B cell (primary cell): ENCODE measurements around the gene LIG3. TPM values are rescaled to one million over a fixed set of nuclear protein-coding genes. Genes with fewer than 3 reads are reported as not detected.

ENCODE experiments used
- ATAC-seq: fragments of 200-7000 bp; cut with Tn5 transposase; one replicate; pipeline ENCODE4 v1.10.0; 2021; ENCODE audit warnings: low read depth, mild to moderate bottlenecking, moderate number of reproducible peaks, moderate library complexity
- CTCF ChIA-PET: fragments of 350-600 bp; sonication (Branson Sonifier 250); formaldehyde crosslinking; loops from one replicate; lab custom pipeline; 2021; ENCODE audit warnings: antibody characterized with exemption, inconsistent platforms; lab: Charles Lee
- POLR2A ChIA-PET: fragments of 350-600 bp; sonication (Branson Sonifier 250); formaldehyde crosslinking; loops from one replicate; lab custom pipeline; 2021; ENCODE audit warnings: antibody characterized with exemption; lab: Charles Lee
- DNase-seq: peaks from one replicate; pipeline ENCODE4 v3.0.0; 2013
- H2AFZ ChIP-seq: 2 replicates; pipeline ENCODE4 v1.6.1; 2012; ENCODE audit warnings: mild to moderate bottlenecking, low read depth, low read length; ENCODE audit not compliant: insufficient read depth, poor library complexity, severe bottlenecking
- H3K27ac ChIP-seq, 2 donors: 1 replicate in 1 of 2; 2 replicates in 1 of 2; pipeline ENCODE4 v1.5.1; 2012 to 2013; ENCODE audit warnings: low read length in 2 of 2, mild to moderate bottlenecking in 2 of 2, moderate library complexity in 1 of 2
- H3K27me3 ChIP-seq, 4 experiments: fragments of 200-600 bp in 1 of 4; sonication (generic) in 1 of 4; replicated peaks in 1 of 4; 1 replicate in 2 of 4; 2 replicates in 2 of 4; pipeline versions ENCODE4 v1.6.1 to v1.7.0; 2013 to 2016; ENCODE audit warnings: low read length in 3 of 4, mild to moderate bottlenecking in 2 of 4, mixed read lengths in 1 of 4, moderate library complexity in 1 of 4; ENCODE audit not compliant: insufficient read depth in 4 of 4, control insufficient read depth in 3 of 4; ENCODE audit errors: control extremely low read depth in 1 of 4
- H3K36me3 ChIP-seq, 2 experiments: replicated peaks in 1 of 2; 1 replicate in 1 of 2; 2 replicates in 1 of 2; pipeline versions ENCODE4 v1.6.1 to v1.7.1; 2013; ENCODE audit warnings: low read length in 1 of 2; ENCODE audit not compliant: insufficient read depth in 2 of 2, control insufficient read depth in 1 of 2; ENCODE audit errors: control extremely low read depth in 1 of 2, extremely low read depth in 1 of 2
- H3K4me1 ChIP-seq, 2 donors: fragments of 200-600 bp in 1 of 2; sonication (generic) in 1 of 2; 1 replicate in 1 of 2; 2 replicates in 1 of 2; pipeline versions ENCODE4 v1.5.1 to v1.6.1; 2013 to 2017; ENCODE audit warnings: low read length in 2 of 2; ENCODE audit not compliant: control insufficient read depth in 2 of 2, insufficient read depth in 2 of 2
- H3K4me2 ChIP-seq: replicated peaks from 2 replicates; pipeline ENCODE3; 2012; ENCODE audit warnings: mild to moderate bottlenecking, low read depth, low read length; ENCODE audit not compliant: poor library complexity, severe bottlenecking
- H3K4me3 ChIP-seq, 5 experiments: fragments of 200-600 bp in 1 of 5; sonication (generic) in 1 of 5; 1 replicate in 3 of 5; 2 replicates in 2 of 5; pipeline versions ENCODE4 v1.5.1 to v1.7.0; 2011 to 2016; ENCODE audit warnings: low read length in 4 of 5, mild to moderate bottlenecking in 4 of 5, low read depth in 2 of 5, control low read depth in 1 of 5, moderate library complexity in 1 of 5; ENCODE audit not compliant: insufficient read depth in 1 of 5; ENCODE audit errors: control extremely low read depth in 1 of 5, extremely low read depth in 1 of 5
- H3K79me2 ChIP-seq: fragments of 200-600 bp; sonication (generic); one replicate; pipeline ENCODE4 v1.6.0; 2016; ENCODE audit warnings: low read length; ENCODE audit not compliant: control insufficient read depth, insufficient read depth
- H3K9ac ChIP-seq: fragments of 200-600 bp; sonication (generic); 2 replicates; pipeline ENCODE4 v1.6.1; 2017; ENCODE audit warnings: mild to moderate bottlenecking, low read length, moderate library complexity
- H3K9me3 ChIP-seq, 3 donors: one replicate each; pipeline versions ENCODE4 v1.6.1 to v1.7.1; 2013; ENCODE audit warnings: low read length in 2 of 3; ENCODE audit not compliant: control insufficient read depth in 2 of 3, insufficient read depth in 1 of 3; ENCODE audit errors: control extremely low read depth in 1 of 3
- H4K20me1 ChIP-seq: 2 replicates; pipeline ENCODE4 v1.6.0; 2012; ENCODE audit warnings: mild to moderate bottlenecking, low read length; ENCODE audit not compliant: insufficient read depth, control insufficient read depth, poor library complexity, severe bottlenecking
- H3K27ac Mint-ChIP-seq: one replicate; pipeline ENCODE4 v1.8.0; 2021; ENCODE audit warnings: mixed read lengths
- H3K27me3 Mint-ChIP-seq: one replicate; pipeline ENCODE4 v1.8.0; 2021; ENCODE audit warnings: mixed read lengths
- H3K4me1 Mint-ChIP-seq: one replicate; pipeline ENCODE4 v1.8.0; 2021; ENCODE audit warnings: mixed read lengths
- H3K4me3 Mint-ChIP-seq: one replicate; pipeline ENCODE4 v1.8.0; 2021; ENCODE audit warnings: mixed read lengths
- H3K9me3 Mint-ChIP-seq: one replicate; pipeline ENCODE4 v1.8.0; 2022; ENCODE audit warnings: mixed read lengths; ENCODE audit not compliant: insufficient read depth
- CTCF ChIP-seq: fragments of 200-600 bp; IDR thresholded peaks from one replicate; pipeline ENCODE4 v1.8.0; 2022; ENCODE audit warnings: antibody characterized with exemption, mild to moderate bottlenecking
- EZH2 ChIP-seq: IDR thresholded peaks from 2 replicates; pipeline ENCODE4 v1.6.1; 2012; ENCODE audit warnings: borderline replicate concordance, low read depth, mild to moderate bottlenecking, moderate library complexity, low read length; ENCODE audit not compliant: insufficient read depth, poor library complexity, severe bottlenecking
- WGBS: methylation state at CpG from one replicate; pipeline ENCODE4 v1.1.5; 2013; ENCODE audit warnings: missing lambda C conversion rate; ENCODE audit not compliant: insufficient coverage; 5-methylcytosine and 5-hydroxymethylcytosine counted together
- intact Hi-C: fragments of 100-400 bp; cut with micrococcal nuclease; formaldehyde crosslinking; loops from one replicate; pipeline ENCODE4 v1.10.0; 2022
- polyA plus RNA-seq: library from polyadenylated mRNA; depleted of rRNA; stranded (reverse); fragments of >200 nt; gene quantifications from 2 replicates; pipeline ENCODE4 v1.2.3, GENCODE V29; 2012
- total RNA-seq, 2 donors: library from RNA; stranded (reverse); fragments of 120-200 nt in 1 of 2; gene quantifications; 1 replicate in 1 of 2; 2 replicates in 1 of 2; pipeline versions ENCODE4 v1.2.3 to v1.2.4, GENCODE V29; 2013 to 2022

The LIG3 gene
- total and polyA plus RNA-seq, 2 donors (not counting 1 experiment from before 2014, with no cell fraction given) = 8.8 to 34.4 TPM

- DNase-seq (no peak), ATAC-seq (no peak)
- H3K9me3 ChIP-seq = no peaks in the 10 kb centered on the region
- H3K79me2 ChIP-seq = no peaks in the 10 kb centered on the region
- H3K9ac ChIP-seq = no peak overlapping the region
- no peaks in the 10 kb centered on the region for H3K4me1 ChIP-seq
- H3K4me3 Mint-ChIP-seq = no peak overlapping the region
- CTCF ChIA-PET = no interaction called here
- peaks cover 3 to 69% of the 10 kb centered on the region in 2 experiments for H3K36me3 ChIP-seq
- H3K27ac Mint-ChIP-seq = no peak overlapping the region
- POLR2A ChIA-PET = no interaction called here
- no peaks in the 10 kb centered on the region for H3K4me1 Mint-ChIP-seq
- 97% methylated on average over 3 of the region's 4 CpGs for WGBS
- TF ChIP-seq CTCF (no peak), EZH2 (no peak)
- no peak overlapping the region for H3K4me3 ChIP-seq
- H3K27me3 Mint-ChIP-seq = no peaks in the 10 kb centered on the region
- H2AFZ ChIP-seq = no peak overlapping the region
- H3K4me2 ChIP-seq = no peak overlapping the region
- intact Hi-C loops = no loop called here
- H3K27ac ChIP-seq = no peak overlapping the region
- H4K20me1 ChIP-seq = no peaks in the 10 kb centered on the region
- H3K27me3 ChIP-seq = no peaks in the 10 kb centered on the region
- H3K9me3 Mint-ChIP-seq = no peaks in the 10 kb centered on the region
These were observed 36.7 kb downstream of the LIG3 start for GRCh38 chr17:35017021-35017420.

GRCh38 chr17:35018814-35019213, 38.5 kb downstream of the LIG3 start:
- no peak for ATAC-seq
- CTCF ChIA-PET = no interaction called here
- H3K27ac Mint-ChIP-seq = no peak overlapping the region

More at GRCh38 chr17:35018814-35019213, 38.5 kb downstream of the LIG3 start:
- no peak overlapping the region for H3K9ac ChIP-seq
- H3K4me3 ChIP-seq = no peak overlapping the region
- no peak overlapping the region for H3K27ac ChIP-seq
- H3K4me1 ChIP-seq = peaks cover 7 to 8% of the 10 kb centered on the region in 2 donors
- no peak overlapping the region for H2AFZ ChIP-seq
- no peak overlapping the region for H3K4me2 ChIP-seq
- no peaks in the 10 kb centered on the region for H3K79me2 ChIP-seq
- 100% methylated on average over 2 of the region's 2 CpGs for WGBS
- Mint-ChIP-seq H3K4me3 (no peak overlapping the region), H3K4me1 (peaks cover 11% of the 10 kb centered on the region), H3K27me3 (no peaks in the 10 kb centered on the region), H3K9me3 (no peaks in the 10 kb centered on the region)
- intact Hi-C loops = no loop called here
- no peaks in the 10 kb centered on the region for H4K20me1 ChIP-seq
- TF ChIP-seq EZH2 (no peak), CTCF (no peak)
- H3K9me3 ChIP-seq = no peaks in the 10 kb centered on the region
- no peaks in the 10 kb centered on the region for H3K27me3 ChIP-seq
- POLR2A ChIA-PET = no interaction called here
- DNase-seq = no peak
- H3K36me3 ChIP-seq = peaks cover 3 to 66% of the 10 kb centered on the region in 2 experiments
